GM18861 (cell line): ENCODE measurements around the gene MTA1.

Source experiments
- ATAC-seq: cut with Tn5 transposase; IDR thresholded peaks from one replicate; pipeline ENCODE4 v1.9.1; 2021; ENCODE audit not compliant: unreplicated experiment

Gene MTA1

DNA sequence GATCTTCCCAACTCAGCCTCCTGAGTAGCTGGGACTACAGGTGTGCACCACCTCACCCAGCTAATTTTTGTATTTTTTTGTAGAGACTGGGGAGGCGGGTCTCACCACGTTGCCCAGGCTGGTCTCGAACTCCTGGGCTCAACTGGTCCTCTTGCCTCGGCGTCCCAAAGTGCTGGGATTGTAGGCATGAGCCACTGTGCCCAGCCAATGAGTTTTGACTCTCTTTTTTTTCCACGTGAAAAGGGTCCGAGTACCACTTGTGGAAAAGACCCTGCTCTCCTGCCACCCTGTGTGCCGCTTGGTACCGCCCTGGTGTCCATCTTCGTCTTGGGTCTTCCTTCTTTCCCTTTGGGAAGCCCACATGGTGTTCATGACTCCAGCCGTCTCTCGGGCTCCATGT, 89.0 kb downstream of the MTA1 start:
- ATAC-seq: no peak

DNA sequence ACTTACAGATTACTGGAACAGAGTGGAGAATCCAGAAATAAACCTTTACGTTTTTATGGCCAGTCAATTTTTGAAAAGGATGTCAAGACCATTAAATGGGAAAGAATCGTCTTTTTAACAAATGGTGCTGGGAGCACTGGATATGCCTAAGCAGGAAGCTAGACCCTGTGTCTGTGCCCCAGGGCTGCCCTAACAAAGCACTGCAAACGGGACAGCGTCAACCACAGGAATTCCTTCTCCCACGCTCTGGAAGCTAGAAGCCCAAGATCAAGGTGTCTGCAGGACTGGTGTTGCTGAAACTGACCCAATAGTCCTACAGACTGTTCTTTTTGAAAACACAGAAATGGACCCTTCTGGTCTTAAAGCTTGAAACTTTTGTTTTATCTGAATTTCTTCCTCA, 97.5 kb downstream of the MTA1 start:
- no peak for ATAC-seq

DNA sequence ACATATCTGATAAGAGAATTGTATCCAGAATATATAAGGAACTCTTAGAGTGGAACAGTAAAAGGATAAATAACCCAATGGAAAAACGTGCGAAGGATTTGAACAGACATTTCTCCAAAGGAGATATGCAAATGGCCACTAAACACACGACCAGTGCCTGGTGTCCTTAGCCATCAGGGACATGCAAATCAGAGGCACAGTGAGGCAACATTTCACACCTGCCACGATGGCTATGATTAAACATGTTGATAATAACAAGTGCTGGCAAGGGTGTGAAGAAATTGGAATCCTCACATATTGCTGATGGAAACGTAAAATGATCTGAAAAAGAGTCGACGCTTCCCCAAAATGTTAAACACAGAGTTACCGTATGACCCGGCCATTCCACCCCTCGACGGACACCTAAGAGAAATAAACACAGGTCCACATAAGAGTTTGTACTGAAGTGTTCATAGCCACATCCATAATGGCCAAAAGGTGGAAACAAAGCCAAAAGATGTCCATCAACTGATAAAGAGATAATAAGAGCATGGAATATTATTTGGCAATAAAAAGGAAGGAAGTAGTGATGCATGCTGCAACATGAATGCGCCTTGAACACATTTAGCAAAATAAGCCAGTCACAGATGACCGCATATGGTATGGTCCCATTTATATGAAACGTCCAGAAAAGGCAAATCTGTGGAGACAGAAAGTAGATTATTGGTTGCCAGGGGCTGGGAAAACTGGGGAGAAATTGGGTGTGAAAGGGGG, 100.5 kb downstream of the MTA1 start:
- no peak for ATAC-seq
